HG03460 (cell line): ENCODE data around the gene PET100.

ENCODE experiments used
- ATAC-seq: cut with Tn5 transposase; IDR thresholded peaks from one replicate; pipeline ENCODE4 v1.9.1; 2021; ENCODE audit not compliant: unreplicated experiment

Gene PET100

DNA sequence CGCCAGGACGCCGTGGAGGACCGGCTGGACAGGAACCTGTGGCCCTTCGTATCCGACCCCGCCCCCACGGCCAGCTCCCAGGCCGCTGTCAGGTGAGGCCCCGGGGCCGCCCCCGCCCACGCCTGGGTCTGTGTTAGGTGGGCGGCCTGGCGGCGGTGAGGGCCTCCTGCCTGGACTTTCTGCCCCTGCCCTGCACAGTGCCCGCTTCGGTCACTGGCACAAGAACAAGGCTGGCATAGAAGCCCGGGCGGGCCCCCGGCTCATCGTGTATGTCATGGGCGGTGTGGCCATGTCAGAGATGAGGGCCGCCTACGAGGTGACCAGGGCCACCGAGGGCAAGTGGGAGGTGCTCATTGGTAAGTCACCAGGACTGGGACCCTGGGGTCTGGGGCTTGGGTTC is 17.6 kb downstream of the PET100 start:
- ATAC-seq, result no peak

DNA sequence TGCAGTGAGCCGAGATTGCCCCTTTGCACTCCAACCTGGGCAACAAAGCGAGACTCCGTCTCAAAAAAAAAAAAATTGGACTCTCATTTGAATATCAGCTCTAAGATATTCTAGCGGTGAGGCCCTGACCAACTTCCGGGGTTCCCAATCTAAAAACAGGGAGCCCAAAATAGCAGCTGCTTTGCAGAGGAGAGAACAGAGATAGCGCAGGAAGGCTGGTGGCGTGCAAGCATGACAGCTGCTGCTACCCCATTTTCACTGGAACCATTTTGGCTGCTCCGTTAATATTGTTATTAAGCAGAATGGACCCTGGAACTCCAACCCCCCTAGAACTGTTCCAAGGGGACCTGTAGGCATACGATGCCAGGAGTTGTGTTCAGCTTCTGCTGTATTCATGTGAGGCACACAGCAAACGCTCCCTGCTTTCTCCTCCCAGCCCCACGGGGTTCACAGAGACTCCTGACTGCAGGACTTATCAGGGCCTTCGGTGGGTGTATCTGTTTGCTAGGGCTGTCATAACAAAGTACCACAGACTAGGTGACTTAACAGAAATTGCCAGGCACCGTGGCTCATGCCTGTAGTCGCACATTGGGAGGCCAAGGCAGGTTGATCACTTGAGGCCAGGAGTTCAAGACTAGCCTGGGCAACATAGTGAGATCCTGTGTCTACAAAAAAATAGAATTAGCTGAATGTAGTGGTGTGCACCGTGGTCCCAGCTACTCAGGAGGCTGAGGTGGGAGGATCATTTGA is 18.8 kb downstream of the PET100 start:
- ATAC-seq, result no peak

- ATAC-seq, result no peak
Observed at GRCh38 chr19:7650148-7650547, 20.6 kb downstream of the PET100 start.

DNA sequence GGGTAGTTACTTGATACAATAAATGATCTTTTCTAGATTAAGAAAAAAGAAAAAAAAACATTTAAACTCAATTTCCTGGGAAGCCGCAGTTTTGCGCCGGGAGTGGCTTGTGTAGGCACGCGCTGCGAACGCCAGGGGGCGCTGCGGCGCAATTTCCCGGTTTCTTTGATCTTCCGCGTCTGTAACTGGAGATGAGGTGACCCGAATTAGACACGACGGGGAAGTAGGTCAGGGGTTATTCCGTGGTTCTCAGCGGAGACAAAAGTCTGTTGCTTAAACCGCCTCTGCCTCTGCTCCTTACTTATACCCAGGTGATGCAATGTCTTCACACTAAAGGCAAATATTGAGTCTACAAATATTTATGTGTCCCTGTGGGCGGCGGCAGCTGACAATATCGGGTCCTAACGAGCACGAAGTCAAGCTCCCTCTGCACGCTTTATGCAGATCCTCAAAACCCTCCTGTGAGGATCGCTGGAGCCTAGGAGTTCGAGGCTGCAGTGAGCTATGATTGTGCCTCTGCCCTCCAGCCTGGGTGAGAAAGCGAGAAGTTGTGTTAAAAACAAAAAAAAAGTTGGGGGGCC is 22.6 kb downstream of the PET100 start:
- no peak for ATAC-seq

- ATAC-seq, result no peak
Observed at GRCh38 chr19:7654401-7654800, 24.8 kb downstream of the PET100 start.

GRCh38 chr19:7655581-7655980 is 26.0 kb downstream of the PET100 start:
- ATAC-seq, result no peak

GRCh38 chr19:7657131-7657751 is 27.6 kb downstream of the PET100 start:
- no peak for ATAC-seq

DNA sequence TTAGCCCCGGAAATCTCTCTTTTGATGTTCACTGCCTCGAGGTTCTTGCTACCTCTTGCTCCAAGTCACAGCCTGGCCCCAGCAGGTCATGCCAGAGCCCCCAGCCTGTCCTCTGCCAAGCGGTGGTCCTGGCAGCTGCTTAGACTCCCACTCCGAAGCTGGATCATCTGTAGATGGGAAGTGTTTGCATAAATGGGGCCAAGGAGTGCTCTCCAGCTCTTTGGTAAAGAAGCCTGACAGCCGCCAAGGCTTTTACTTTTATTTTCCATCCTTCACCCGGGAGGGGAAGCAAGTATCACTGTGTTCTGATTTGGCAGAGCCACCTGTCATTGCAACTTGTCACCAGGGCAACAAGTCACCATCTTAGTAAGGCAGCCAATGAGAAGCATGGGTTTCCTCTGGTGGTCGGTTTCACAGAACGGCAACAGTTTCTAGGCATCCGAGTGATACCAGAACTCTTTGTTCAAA is 28.7 kb downstream of the PET100 start:
- no peak for ATAC-seq

DNA sequence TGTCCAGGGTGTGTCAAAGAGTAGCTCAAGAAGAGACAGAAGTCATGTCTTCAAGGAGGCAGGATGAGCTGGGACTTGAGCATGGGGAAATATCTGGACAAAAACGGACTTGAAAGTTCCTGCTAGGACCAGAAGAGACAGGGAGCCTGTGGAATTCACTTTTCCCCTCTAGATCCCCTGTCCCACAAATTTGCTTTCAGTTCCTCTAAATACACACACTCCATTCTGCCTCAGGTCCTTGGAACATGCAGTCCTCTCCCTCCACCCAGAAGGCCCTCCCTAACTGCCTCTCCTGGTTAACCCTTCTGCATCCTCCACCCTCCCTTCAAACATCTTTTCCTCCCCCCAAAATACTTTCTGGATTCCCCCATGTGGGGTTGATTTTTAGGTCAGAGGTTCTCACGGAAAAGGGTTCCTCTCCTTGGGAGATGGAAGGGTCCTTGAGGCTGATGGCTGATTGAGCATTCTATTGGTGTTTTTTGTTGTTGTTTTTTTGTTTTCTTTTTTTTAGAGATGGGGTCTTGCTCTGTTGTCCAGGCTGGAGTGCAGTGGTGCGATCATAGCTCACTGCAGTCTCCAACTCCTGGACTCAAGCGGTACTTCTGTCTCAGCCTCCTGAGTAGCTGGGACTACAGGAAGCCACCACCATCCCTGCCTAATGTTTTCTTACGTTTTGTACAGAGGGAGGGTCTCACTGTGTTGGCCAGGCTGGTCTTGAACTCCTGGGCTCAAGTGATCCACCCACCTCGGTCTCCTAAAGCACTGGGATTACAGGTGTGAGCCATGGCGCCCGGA is 32.3 kb downstream of the PET100 start:
- no peak for ATAC-seq

- no peak for ATAC-seq
Observed at GRCh38 chr19:7662657-7663056, 33.1 kb downstream of the PET100 start.

DNA sequence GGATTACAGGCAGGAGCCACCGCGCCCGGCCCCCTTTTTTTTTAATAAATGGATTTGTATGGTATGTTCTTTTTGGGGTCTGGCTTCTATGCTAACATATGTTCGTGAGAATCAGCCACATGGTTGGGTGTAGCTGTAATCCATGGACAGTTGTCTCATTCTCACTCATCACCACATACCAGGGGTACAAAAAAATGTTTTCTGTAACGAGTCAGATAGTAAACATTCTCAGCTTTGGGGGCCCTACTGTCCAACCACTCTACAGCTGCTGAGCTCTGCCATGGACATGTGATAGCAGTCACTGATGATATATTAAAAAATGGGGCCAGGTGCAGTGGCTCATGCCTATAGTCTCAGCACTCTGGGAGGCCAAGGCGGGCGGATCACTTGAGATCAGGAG is 34.1 kb downstream of the PET100 start:
- no peak for ATAC-seq

GRCh38 chr19:7665076-7665475 is 35.5 kb downstream of the PET100 start:
- ATAC-seq, result no peak

DNA sequence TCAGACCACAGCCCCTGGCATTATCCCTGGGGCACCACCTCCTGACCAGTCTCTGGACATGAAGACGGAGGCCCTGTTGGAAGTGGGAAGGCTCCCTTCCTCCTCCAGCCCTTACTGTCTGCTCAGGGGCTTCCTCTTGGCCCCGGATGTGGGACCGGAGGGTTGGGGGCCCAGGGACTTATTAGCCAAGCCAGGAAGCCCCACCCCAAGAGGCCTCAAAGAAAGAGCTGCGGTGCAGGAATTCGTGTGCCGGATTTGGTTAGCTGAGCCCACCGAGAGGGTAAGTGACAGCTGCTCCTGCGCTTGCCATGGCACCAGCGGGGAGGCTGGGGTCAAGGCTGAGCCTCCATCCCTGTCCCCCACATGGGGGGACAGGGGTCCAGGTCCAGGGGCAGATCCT is 39.2 kb downstream of the PET100 start, which contains the start of gene RETN:
Gene RETN, plus strand, starts transcription at position 208 of the 400 bp plus-strand sequence. CDS start 278 bp downstream, outside the sequence.
- no peak for ATAC-seq

GRCh38 chr19:7669641-7670040 is 40.0 kb downstream of the PET100 start:
- ATAC-seq, result no peak

DNA sequence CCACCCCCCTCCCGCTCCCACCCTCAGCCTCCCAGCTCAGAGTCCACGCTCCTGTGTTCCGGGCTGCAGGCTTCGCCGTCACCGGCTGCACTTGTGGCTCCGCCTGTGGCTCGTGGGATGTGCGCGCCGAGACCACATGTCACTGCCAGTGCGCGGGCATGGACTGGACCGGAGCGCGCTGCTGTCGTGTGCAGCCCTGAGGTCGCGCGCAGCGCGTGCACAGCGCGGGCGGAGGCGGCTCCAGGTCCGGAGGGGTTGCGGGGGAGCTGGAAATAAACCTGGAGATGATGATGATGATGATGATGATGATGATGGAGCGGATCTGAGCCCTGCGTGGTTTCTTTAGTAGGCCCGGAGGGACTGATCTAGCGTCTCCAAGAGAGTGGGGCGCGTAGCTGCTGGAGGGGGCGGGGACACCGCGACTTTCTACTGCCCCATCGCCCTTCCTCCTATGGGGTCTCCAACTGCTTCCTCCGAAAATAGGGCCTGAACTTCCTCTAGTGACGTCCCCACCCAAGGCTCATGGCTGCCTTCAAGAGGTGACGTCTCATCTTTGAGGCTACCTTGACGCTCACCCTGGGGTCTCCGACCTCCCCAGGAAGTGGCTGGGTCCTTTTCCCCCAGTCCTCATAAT is 40.7 kb downstream of the PET100 start:
- no peak for ATAC-seq

DNA sequence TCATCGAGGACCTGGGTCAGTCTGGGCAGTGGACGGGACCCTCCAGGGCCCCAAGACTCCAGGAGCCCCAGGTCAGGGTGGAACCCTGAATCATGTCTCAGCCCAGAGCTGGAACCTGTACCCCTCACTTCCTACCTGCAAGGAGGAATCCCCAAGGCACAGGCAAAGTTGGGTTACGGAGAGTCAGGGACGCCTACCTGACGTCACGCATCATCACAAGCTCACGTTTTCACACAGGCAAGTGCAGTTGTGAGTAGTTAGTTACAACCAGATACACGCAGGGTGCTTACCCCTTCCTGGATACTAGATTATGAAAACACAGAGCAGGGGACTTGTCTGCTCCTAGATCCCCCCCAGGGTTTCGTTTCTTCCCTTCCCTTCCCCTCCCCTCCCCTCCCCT is 41.2 kb downstream of the PET100 start:
- ATAC-seq, result no peak

DNA sequence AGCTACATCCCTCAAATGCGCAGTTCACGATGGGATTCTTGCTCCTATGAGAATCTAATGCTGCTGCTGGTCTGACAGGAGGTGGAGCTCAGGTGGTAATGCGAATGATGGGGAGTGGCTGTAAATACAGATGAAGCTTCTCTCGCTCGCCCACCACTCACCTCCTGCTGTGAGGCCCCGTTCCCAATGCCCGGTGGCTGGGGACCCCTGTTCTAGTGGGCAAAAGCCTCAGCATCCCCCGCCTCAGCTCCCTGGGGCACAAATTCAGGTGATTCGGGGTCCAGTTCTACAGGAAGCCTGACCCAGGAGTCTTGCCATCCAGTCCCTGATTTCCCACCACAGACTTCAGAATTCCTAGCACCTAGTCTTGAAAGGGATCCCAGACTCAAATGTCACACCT is 42.9 kb downstream of the PET100 start:
- no peak for ATAC-seq

- ATAC-seq, result no peak
Observed at GRCh38 chr19:7674010-7675005, 44.7 kb downstream of the PET100 start.

- ATAC-seq, result no peak
Observed at GRCh38 chr19:7676376-7676775, 46.8 kb downstream of the PET100 start.

DNA sequence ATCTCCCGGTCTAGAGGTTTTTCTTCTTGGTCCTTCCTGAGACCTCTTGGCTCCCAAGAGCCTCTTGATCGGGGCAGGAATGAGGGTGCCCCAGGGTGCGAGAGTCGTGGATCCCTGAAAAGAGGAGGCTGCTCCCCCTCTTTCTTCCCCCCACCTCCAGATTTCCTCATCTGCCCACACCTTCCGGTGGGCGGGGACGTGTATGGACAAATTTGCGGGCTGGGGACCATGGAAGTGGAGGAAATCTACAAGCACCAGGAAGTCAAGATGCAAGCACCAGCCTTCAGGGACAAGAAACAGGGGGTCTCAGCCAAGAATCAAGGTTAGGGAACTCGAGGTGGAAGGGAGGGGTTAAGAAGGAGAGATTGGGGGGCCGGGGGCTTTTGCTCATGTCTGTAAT is 47.3 kb downstream of the PET100 start, which contains the start of gene MCEMP1:
Gene MCEMP1, plus strand, starts transcription at position 237 of the 400 bp plus-strand sequence. Its CDS starts 31 bp downstream, at position 268.
- no peak for ATAC-seq
